SHP77 (cell line): Measurements from ENCODE around the gene ALOX15.
"Not testable (repeated sequence)": the region's sequence is repeated elsewhere in the genome, so short reads cannot be mapped to it uniquely, and the experiment has no call there.

ENCODE experiments used
- DNase-seq, 2 experiments: peaks; one replicate each; lab custom pipeline; 2025; lab: John Stamatoyannopoulos, UW

The ALOX15 gene

DNA sequence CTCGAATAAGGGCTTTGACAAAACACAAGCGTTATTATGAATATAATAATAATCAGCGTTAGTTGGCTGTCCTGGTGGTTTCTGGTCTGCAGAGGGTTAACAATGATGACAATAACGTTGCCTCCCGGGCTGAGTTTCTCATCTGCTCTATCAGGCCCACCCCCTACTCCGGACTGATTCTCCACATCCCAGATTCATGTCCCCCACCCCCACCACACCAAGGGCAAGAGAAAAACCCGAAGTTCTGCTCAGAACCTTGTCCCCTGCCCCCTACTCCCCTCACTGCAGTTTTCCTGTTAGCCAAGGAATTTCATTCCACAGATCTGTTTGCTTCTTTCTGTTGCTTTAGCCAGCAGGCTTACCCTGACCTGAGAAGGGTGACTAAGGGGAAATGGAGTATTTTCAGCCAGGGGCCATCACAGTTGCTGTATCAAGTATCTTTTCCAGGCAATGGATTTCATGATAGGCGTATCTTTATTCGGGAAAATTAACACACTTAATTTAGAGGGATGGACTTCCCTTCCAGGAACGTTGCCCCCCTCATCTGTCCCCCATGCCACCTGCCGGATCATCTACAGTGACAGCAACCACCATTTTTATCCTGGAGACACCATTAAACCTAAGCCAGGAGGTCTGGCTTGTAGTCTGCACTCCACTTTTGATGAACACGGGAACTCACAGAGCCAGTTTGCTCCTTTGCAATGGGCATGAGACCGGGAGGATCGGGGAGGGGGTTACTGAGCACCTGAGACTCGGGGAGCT lies 23.7 kb downstream of the ALOX15 start:
- no peak for DNase-seq

DNA sequence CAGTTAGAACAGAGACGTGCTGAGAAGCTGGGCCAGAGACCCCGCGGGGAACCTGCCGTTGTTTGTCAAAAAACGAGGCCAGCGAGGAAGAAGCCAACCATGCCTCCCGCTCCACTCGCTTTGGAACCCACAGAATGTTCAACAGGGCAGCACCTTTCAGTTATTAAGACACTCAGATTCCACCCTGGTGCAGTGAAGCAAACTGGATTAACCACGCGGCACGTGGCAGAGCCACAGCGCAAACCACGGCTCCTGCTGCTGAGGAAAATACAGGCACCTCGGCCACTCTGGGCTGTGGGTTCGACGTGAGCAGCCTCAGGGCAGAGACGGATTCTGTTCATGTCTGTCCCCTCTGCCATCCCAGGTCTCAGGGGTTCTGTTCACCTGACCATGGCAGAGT lies 24.4 kb downstream of the ALOX15 start:
- no peak for DNase-seq

DNA sequence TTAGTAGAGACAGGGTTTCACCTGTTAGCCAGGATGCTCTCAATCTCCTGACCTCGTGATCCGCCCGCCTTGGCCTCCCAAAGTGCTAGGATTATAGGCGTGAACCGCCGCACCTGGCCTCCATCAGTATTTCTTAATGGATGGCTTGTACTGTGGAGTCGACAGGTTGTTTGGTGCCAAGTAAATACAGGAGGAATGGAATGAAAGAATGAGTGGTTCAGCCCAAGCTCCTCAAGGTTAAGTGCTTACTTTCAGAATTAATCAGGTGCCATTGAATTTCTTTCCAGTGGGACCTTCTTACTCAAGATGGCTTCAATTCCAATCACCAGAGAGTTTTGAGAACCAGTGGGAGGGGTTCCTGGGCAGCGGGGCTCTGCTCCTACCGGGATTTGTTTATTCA lies 25.0 kb downstream of the ALOX15 start:
- no peak for DNase-seq

DNA sequence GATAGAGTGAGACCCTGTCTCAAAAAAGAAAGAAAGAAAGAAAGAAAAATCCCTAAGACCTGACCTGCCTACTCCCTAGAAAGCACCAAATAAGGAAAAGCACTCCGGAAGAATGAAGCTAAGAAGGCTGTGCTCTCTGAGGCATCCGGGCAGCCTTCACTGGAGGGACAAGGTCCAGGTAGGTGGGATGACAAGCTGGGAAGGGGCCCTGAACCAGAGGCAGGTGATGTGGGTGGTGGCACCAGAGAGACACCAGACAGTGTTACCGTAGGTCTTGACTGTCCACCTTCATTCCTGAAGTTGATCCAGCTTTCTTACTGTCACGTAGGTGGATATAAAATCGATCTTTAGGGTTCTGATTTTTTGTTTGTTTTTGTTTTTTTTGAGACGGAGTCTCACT lies 30.8 kb downstream of the ALOX15 start:
- no peak for DNase-seq

DNA sequence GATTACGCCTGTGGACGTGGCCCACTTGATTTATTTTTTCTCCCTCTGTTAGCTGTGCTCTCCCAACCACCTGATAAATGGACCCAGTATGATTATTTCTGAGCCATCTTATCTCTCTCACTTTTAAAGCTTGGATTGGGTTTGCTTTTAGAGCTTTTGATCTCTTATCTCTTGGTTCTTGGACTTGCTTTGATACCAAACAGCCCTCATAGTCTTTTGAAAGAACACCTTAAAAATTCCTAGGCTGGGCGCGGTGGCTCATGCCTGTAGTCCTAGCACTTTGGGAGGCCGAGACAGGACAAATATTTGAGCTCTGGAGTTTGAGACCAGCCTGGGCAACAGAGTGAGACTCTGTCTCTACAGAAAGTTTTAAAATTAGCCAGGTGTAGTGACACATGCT lies 31.3 kb downstream of the ALOX15 start:
- DNase-seq = no peak

DNA sequence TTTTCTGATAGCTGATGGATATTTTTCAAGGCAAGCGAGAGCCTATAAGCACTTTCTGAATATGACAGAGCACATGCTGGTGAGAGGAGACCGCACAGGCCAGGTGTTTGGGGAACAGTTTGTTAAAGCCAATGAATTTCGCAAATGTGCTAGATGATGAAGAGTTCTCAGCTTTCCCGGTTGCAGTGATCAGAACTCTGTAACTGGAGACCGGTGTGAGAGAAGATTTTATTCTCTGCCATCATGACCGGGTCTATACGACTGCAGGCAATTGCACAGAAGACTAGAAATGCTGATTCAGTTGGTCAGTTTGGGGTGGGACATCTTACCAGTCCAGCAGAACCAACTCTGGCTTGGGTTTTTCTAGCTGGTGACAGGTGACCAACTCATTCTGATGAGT lies 31.7 kb downstream of the ALOX15 start:
- no peak for DNase-seq

DNA sequence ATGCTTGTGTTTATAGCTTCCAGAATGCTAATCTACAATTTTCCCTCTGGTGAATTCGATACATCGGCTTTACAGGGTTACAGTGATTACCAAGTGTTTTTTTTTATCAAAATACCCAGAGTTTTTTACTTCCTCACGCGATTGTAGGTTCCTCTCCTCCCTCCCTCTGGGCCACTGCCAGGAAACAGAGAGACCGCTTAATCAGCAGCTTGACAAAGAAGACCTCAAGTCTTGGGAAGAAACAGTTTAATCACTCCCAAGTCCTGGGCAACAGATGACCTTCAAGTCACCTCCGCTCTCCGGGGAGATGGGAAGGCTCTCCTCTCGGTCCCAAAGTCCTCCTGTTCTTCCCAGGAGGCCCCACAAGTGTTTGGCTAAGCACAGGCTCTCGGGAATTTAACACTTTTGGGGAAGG lies 33.7 kb downstream of the ALOX15 start:
- no peak for DNase-seq

DNA sequence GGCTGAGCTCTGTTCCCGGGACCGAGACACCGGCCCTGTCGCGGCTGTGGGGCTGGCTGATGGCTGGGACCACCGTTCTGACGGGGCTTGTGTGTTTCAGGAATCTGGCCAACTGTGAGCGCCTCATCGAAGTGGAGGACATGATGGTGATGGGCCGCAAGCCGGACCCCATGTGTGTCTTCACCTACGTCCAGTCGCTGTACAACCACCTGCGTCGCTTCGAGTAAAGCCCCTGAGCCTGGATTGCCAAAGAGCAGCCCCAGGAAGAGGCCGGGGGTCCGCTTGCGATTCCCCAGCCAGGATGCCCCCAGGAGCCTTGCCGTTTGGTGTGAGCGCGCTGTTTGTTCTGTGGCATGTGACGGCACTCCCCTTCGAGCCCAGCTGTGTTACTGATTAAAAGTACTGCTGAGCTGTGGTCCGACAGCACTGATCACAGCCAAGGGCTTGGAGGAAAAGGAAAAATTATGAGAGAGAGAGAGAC lies 34.2 kb downstream of the ALOX15 start:
- no peak for DNase-seq

DNA sequence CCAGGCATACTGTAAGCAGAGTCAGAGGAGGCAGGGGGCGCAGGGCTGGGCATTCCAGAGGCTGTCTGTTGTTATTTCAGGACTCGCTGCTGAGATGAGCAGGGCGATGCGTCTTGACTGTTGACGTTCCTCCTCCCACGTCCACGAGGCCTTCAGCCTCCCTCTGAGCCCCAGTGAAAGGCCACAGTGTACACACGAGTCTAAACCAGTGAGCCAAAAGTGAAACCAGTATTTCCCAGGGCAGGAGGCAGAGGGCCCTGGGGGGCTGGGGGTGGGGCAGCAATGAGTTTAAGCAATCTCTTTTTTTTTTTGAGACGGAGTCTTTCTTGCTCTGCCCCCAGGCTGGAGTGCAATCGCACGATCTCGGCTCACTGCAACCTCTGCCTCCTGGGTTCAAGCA lies 35.7 kb downstream of the ALOX15 start:
- no peak for DNase-seq

DNA sequence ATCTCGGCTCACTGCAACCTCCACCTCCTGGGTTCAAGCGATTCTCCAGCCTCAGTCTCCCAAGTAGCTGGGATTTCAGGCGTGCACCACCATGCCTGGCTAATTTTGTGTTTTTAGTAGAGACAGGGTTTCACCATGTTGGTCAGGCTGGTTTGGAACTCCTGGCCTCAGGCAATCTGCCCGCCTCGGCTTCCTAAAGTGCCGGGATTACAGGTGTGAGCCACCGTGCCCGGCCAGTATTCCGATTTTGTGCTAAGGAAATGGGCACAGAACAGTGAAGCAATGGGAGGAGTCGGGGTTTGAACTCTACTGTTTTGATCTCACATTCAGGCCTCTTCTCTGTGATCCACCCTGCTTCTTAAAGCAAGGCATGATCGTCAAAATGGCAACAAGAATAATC lies 36.7 kb downstream of the ALOX15 start:
- DNase-seq = not testable (repeated sequence)

DNA sequence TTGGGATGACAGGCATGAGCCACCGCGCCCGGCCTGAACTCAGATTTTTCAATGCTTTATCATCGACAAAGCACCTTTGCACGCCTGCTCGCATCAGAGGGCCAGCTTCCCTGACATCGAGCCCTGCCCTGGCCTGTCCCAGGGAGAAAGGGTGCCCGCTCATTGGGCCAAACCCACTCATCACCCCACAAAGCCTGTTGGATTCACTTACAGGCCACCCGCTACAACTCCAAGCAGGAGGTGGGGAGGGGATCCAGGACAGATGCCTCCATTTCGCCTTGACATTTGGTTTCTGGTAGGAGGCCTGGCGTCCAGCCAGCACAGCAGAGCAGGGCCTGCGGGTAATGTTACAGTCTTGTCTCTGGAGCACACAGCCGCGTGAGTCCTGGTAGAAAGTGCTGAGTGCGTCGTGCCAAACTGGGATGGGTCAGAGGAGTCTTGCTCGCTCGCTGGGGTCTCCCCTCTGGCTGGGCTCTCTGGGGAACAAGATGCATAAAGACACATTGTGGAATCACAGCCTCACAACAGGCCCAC lies 37.3 kb downstream of the ALOX15 start:
- peak; percentile 74 to 83 for DNase-seq

DNA sequence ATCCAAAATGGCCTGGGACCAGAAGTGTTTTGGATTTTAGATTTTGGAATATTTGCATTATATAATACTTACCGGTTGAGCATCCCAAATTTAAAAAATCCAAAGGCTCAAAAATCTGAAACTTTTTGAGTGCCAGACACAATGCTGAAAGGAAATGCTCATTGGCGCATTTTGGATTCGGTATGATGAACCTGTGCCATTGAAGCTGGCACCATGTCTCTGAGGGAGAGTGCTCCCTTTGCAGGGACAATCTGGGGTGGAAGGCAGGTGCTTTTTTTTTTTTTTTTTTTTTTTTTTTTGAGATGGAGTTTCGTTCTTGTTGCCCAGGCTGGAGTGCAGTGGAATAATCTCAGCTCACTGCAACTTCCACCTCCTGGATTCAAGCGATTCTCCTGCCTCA lies 39.4 kb downstream of the ALOX15 start:
- DNase-seq = no peak

DNA sequence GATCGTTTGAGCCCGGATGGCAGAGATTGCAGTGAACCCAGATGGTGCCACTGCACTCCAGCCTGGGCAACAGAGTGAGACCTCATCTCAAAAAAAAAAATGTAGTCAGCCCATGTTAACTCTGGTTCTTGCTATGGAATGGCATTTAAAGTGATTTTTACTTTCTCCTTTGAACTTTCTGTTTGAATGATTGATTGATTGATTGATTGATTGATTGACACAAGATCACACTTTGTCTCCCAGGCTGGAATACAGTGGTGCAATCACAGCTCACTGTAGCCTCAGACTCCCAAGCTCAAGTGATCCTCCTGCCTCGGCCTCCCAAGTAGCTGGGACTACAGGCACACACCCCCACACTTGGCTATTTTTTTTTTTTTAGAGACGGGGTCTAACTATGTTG lies 40.2 kb downstream of the ALOX15 start:
- DNase-seq = no peak

DNA sequence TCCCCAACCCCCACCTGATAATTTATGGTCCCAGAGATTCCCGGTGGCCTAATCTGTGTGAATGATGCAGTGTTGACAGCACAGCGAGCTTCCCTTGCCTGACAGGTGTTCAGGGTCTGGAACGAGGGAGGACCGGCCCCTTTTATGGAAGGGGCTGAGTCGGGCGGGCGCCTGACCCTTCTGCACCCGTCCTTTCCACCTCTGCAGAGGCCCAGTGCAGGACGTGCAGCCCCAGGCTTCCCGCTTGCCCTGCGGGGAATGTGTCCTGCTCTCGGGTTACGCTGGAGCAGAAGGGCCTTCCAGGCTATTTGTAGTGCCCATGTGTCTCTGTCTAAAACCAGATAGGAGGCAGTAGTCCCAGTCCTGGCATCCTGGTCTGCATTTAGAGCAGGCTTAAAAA lies 40.9 kb downstream of the ALOX15 start:
- peak; percentile 58 to 62 for DNase-seq

DNA sequence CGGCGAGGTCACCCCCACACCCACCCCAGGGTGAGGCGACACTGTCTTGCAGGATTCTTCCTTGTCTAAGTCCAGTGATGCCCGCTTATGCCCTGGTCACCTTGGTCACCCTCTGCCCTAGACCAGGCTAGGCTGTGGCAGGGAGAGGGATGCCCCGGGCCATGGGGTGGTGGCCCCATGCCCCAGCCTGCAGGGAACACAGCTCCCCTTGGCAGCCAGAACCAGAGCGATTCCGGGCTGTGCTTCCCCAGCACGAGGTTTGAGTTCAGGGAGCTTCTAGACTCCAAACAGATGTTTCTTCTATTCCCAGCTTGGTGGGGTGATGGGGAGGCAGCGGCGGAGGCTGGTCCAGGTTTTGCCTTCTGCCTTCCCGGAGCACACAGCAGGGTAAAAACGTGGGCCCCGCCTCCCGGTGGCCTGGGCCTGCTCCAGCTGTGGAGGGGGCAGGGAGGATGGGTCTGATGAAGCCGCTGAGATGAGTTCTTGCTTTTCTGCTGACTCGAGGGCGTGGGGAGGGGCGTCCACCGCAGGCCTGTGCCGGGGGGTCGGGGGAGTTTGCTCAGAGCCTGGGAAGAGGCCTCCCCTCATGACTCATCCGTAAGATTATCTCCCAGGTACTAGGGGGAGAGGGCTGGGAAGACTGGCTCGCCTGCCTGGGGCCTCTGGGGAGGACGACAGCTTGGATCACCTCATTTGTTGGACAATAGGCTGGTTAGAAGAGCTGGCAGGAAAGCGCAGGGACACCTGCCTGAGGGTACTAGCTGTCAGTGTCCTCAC lies 41.8 kb downstream of the ALOX15 start:
- DNase-seq = peak; percentile 39 to 73

DNA sequence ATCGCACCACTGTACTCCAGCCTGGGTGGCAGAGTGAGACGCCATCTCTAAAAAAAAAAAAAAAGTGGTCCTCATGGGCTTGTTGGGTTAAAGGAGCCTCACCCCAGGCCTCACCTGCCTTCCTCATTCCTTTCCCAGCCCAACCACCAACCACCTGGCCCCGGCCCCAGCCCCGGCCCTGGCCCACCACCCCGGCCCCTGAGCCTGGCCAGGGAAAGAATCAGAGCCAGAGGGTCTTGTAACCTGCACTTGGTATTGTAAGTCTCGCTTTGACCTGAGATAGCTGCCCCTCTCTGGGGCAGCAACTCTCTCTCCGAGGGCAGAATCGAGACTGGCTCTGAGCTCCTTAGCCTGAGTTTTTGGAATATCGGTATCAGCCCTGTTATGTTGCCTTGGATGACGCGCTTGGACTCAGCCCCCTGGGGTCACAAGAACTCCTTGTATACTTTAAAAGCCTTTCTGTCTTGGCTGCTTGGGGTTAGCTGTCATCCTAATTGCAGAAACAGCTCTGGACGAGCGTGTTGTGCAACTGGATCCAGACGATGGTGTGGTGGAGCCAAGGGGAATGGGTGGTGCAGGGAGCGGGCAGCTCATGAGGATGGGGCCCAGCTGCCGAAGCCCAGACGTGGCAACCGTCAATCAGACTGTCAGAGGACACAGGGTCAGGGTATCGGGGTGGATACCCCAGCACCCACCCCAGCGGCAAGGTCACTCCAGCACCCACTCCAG lies 42.5 kb downstream of the ALOX15 start:
- no peak for DNase-seq

DNA sequence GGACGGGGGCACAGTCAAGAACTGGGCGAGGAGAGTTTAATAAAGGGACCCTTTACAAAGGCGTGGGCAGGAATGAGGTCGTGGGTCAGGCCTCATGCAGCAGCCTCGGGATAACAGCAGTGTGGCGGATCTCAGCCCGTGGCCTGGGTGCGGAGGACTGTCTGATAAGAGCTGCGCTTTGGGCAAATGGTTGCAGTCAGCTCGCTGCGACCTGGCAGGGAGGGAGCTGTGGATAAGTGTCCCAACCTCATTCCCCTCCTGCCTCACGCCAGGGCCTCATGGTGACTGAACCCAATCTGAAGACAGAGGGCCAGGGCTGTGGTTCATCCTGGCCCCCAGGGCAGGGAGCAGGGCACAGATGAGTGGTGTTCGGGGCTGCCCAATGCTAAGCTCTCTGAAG lies 43.5 kb downstream of the ALOX15 start:
- no peak for DNase-seq

DNA sequence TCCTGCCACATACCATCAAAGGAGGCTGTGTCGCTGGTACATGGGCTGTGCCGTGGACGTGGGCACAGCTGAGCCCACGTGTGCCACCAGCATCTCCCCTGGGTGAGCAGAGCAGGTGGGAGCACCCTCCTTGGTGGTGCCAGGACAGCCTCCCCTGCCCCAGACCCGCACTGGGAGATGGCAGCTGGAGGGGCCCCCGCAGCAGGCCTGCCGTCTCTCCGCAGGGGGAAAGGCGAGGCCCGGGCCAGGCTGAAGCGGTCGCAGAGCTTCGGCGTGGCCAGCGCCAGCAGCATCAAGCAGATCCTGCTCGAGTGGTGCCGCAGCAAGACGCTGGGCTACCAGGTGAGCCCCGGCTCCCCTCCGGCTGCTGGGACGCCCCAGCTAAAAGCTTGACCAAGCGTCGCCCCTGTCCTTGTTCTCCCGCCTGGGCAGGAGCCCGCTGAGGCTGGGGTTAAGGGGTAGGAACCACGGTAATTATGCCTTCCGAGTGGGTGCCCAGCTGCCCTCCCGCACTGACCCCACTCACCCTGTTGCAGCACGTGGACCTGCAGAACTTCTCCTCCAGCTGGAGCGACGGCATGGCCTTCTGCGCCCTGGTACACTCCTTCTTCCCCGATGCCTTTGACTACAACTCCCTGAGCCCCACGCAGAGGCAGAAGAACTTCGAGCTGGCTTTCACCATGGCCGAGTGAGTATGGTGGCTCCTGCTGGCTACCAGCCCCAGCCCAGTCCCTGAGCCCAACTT lies 44.7 kb downstream of the ALOX15 start:
- no peak for DNase-seq

DNA sequence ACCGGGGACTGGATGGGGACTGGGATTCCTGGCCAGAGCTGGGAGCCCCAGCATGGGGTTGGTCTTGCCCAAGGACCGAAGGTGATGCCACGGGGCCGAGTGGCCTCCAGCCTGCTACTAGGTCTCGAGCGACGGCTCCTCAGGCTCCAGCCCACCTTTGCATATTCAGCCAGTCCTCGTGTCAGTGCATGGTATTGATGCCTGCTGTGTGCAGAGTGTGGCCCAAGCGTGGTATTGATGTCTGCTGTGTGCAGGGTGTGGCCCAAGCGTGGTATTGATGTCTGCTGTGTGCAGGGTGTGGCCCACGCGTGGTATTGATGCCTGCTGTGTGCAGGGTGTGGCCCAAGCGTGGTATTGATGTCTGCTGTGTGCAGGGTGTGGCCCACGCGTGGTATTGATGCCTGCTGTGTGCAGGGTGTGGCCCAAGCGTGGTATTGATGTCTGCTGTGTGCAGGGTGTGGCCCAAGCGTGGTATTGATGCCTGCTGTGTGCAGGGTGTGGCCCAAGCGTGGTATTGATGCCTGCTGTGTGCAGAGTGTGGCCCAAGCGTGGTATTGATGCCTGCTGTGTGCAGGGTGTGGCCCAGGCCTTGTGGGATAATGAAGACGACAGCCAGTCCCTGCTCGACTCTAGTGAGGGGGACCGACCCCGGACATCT lies 45.7 kb downstream of the ALOX15 start:
- not testable (repeated sequence) for DNase-seq

DNA sequence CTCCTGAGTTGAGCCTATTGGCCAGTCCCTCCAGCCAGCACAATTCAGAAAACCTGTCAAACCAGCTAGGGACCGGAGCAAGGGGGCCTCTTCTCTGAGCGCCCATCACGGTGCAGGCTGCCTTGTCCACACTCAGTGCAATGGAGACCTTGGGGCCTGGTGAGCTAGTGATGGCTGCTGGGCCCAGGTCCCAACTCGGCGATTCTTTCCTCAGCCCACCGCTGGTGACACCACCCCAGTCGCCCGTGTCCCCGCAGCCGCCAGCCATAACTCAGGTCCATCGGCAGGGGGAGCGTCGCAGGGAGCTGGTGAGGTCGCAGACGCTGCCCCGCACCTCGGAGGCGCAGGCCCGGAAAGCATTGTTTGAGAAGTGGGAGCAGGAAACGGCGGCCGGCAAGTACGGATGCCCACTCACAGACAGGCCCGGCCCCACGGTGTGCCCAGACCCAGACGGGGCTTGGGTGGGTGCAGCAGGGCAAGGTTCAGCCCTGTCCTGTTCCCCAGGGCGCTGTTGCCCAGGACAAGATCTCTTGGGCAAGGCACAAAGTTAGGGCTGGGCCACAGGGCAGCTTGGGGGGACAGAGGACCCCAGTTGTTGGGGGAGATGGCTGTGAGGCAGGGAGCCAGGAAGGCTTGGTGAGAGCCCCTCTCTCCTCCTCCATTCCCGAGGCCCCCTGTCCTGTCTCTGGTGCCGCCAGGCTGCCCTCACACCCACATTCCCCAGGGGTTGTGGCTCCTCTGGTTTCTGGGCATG lies 46.4 kb downstream of the ALOX15 start:
- DNase-seq = no peak
